HepG2 (cell line): ENCODE measurements around the gene MYRIP. TPM values are rescaled to one million over a fixed set of nuclear protein-coding genes. Genes with fewer than 3 reads are reported as not detected.

Source experiments
- ATAC-seq: fragments of 200-7000 bp; cut with Tn5 transposase; 3 replicates; pipeline ENCODE4 v1.9.1; 2020; ENCODE audit warnings: mild to moderate bottlenecking, moderate library complexity
- BruUV-seq: library from RNA; stranded (reverse); fragments of 400-500 nt; replicated peaks from 2 replicates; lab custom pipeline; 2021; lab: Mats Ljungman, UMichigan
- CTCF ChIA-PET: fragments of 300-600 bp; formaldehyde crosslinking; extraction: SDS; loops from one replicate; lab custom pipeline; 2021; ENCODE audit warnings: low total read pairs, inconsistent platforms, low intra/inter-chr PET ratio; lab: Yijun Ruan, JAX
- POLR2A ChIA-PET: fragments of 350-600 bp; sonication (Branson Sonifier 250); formaldehyde crosslinking; loops from one replicate; lab custom pipeline; 2020; ENCODE audit warnings: antibody characterized with exemption, inconsistent platforms; lab: Yijun Ruan, JAX
- DNase-seq: peaks from one replicate; pipeline ENCODE4 v3.0.0-alpha.2; 2015; ENCODE audit warnings: low spot score
- FAIRE-seq: peaks from 3 replicates; lab custom pipeline; 2011; peaks lifted over from hg19 to GRCh38; lab: Jason Lieb, UNC
- H2AFZ ChIP-seq: one replicate; pipeline ENCODE4 v1.6.1; 2011; ENCODE audit warnings: low read length, inconsistent platforms
- H3K27ac ChIP-seq: fragments of 300-600 bp; 3 replicates; pipeline ENCODE4 v1.8.0; 2011; ENCODE audit warnings: mixed run types, mild to moderate bottlenecking, mixed read lengths, low read length, inconsistent platforms; ENCODE audit not compliant: insufficient read depth; ENCODE audit errors: extremely low read length
- H3K27me3 ChIP-seq, 2 experiments: fragments of 200-600 bp in 1 of 2; 2 replicates in 1 of 2; 3 replicates in 1 of 2; pipeline versions ENCODE4 v1.6.0 to v1.8.0; 2011; ENCODE audit warnings: low read length in 2 of 2, mild to moderate bottlenecking in 2 of 2, moderate library complexity in 2 of 2, inconsistent platforms in 1 of 2; ENCODE audit not compliant: insufficient read depth in 2 of 2, control insufficient read depth in 1 of 2
- H3K36me3 ChIP-seq, 2 experiments: fragments of 200-600 bp in 1 of 2; replicated peaks in 1 of 2; 2 replicates in 1 of 2; 3 replicates in 1 of 2; pipeline versions ENCODE4 v1.5.1 to v1.8.0; 2011; ENCODE audit warnings: low read length in 2 of 2, inconsistent platforms in 1 of 2; ENCODE audit not compliant: insufficient read depth in 2 of 2, control insufficient read depth in 1 of 2
- H3K4me1 ChIP-seq: 2 replicates; pipeline ENCODE4 v1.5.1; 2012; ENCODE audit warnings: low read length, inconsistent platforms; ENCODE audit not compliant: insufficient read depth
- H3K4me2 ChIP-seq: 2 replicates; pipeline ENCODE4 v1.6.0; 2011; ENCODE audit warnings: low read depth, low read length, inconsistent platforms
- H3K4me3 ChIP-seq, 3 experiments: fragments of 200-600 bp in 1 of 3; sonication (generic), shearing (Covaris generic) in 1 of 3; replicated peaks in 1 of 3; 2 replicates each; pipeline ENCODE4 v1.5.1; 2011 to 2016; ENCODE audit warnings: low read length in 3 of 3, inconsistent platforms in 2 of 3, low read depth in 2 of 3, mild to moderate bottlenecking in 2 of 3, control low read depth in 1 of 3, mixed read lengths in 1 of 3; ENCODE audit not compliant: insufficient read depth in 1 of 3
- H3K79me2 ChIP-seq: one replicate; pipeline ENCODE4 v1.6.1; 2011; ENCODE audit warnings: low read length, inconsistent platforms; ENCODE audit not compliant: insufficient read depth
- H3K9ac ChIP-seq: 2 replicates; pipeline ENCODE4 v1.6.0; 2011; ENCODE audit warnings: mild to moderate bottlenecking, low read depth, low read length, inconsistent platforms; ENCODE audit not compliant: insufficient read depth
- H3K9me3 ChIP-seq: 2 replicates; pipeline ENCODE4 v1.5.1; 2012; ENCODE audit warnings: mild to moderate bottlenecking, low read length
- H4K20me1 ChIP-seq: 2 replicates; pipeline ENCODE4 v1.6.0; 2011; ENCODE audit warnings: inconsistent platforms, mild to moderate bottlenecking, low read length, moderate library complexity; ENCODE audit not compliant: insufficient read depth
- ATM ChIP-seq: fragments of 450-650 bp; IDR thresholded peaks from 2 replicates; pipeline ENCODE4 v1.7.1; 2017; ENCODE audit warnings: mild to moderate bottlenecking, borderline replicate concordance
- GMEB1 ChIP-seq: sonication (generic); formaldehyde crosslinking; IDR thresholded peaks from 2 replicates; pipeline ENCODE4 v1.5.1; 2020; ENCODE audit warnings: missing genetic modification reagents, mild to moderate bottlenecking, borderline replicate concordance
- KDM5B ChIP-seq: sonication (generic); formaldehyde crosslinking; IDR thresholded peaks from 2 replicates; pipeline ENCODE4 v1.4.0; 2020; ENCODE audit warnings: missing genetic modification reagents, mild to moderate bottlenecking, borderline replicate concordance
- NFE2L1 ChIP-seq: sonication (generic); formaldehyde crosslinking; IDR thresholded peaks from 2 replicates; pipeline ENCODE4 v1.4.0; 2020; ENCODE audit warnings: missing genetic modification reagents, mild to moderate bottlenecking, borderline replicate concordance
- PHF5A ChIP-seq: IDR thresholded peaks from one replicate; pipeline ENCODE4 v1.6.1; 2018; ENCODE audit warnings: low read depth, missing genetic modification reagents; ENCODE audit not compliant: unreplicated experiment
- UBTF ChIP-seq: sonication (generic); formaldehyde crosslinking; IDR thresholded peaks from 2 replicates; pipeline ENCODE4 v1.4.0; 2020; ENCODE audit warnings: mild to moderate bottlenecking, missing genetic modification reagents
- ZBTB1 ChIP-seq: sonication (generic); formaldehyde crosslinking; IDR thresholded peaks from 2 replicates; pipeline ENCODE4 v1.4.0; 2020; ENCODE audit warnings: missing genetic modification reagents, borderline replicate concordance
- ZFP82 ChIP-seq: sonication (generic); formaldehyde crosslinking; IDR thresholded peaks from 2 replicates; pipeline ENCODE4 v1.5.1; 2020; ENCODE audit warnings: mild to moderate bottlenecking, missing genetic modification reagents, borderline replicate concordance
- ZNF343 ChIP-seq: sonication (generic); formaldehyde crosslinking; IDR thresholded peaks from 2 replicates; pipeline ENCODE4 v1.4.0; 2020; ENCODE audit warnings: mild to moderate bottlenecking, missing genetic modification reagents
- ZNF552 ChIP-seq: sonication (generic); formaldehyde crosslinking; IDR thresholded peaks from 2 replicates; pipeline ENCODE4 v1.9.0; 2022; ENCODE audit warnings: missing genetic modification reagents, mild to moderate bottlenecking, borderline replicate concordance
- ZNF83 ChIP-seq: sonication (generic); formaldehyde crosslinking; IDR thresholded peaks from 2 replicates; pipeline ENCODE4 v1.4.0; 2020; ENCODE audit warnings: missing genetic modification reagents, mild to moderate bottlenecking, borderline replicate concordance
- ZUFSP ChIP-seq: sonication (generic); formaldehyde crosslinking; IDR thresholded peaks from 2 replicates; pipeline ENCODE4 v1.9.0; 2021; ENCODE audit warnings: missing genetic modification reagents, mild to moderate bottlenecking, borderline replicate concordance
- WGBS: methylation state at CpG from one replicate; pipeline ENCODE4 v1.1.6; 2017; ENCODE audit warnings: low lambda C conversion rate; 5-methylcytosine and 5-hydroxymethylcytosine counted together
- in situ Hi-C: cut with HindIII; loops from 2 replicates; pipeline ENCODE4 v1.10.0; 2017; ENCODE audit warnings: low pct_unique_long_range_greater_than_20kb; ENCODE audit not compliant: extremely low pct_ligation_motif_present
- intact Hi-C: fragments of 100-400 bp; cut with micrococcal nuclease; formaldehyde crosslinking; loops from one replicate; pipeline ENCODE4 v1.10.0; 2022; ENCODE audit not compliant: unreplicated experiment
- polyA plus RNA-seq, 8 experiments: library from polyadenylated mRNA; depleted of rRNA in 3 of 8; stranded (reverse) in 7 of 8; unstranded in 1 of 8; fragments of >200 nt; fragmentation: Illumina TruSeq in 4 of 8; extraction: Trizol in 4 of 8; gene quantifications; 2 replicates each; pipeline versions ENCODE4 v1.2.1 to v1.2.3, GENCODE V29; 2011 to 2016; ENCODE audit warnings: low read depth in 4 of 8, missing spikeins in 1 of 8, mixed read lengths in 1 of 8; ENCODE audit not compliant: insufficient read depth in 1 of 8
- total RNA-seq, 5 experiments: library from RNA; depleted of rRNA; stranded (reverse); fragments of >200 nt; fragmentation: Illumina TruSeq; extraction: Trizol; gene quantifications; 2 replicates each; pipeline ENCODE4 v1.2.3, GENCODE V29; 2016; ENCODE audit warnings: low read depth in 1 of 5
- TF ChIP-seq, protein P1 (sequence below): sonication (generic); formaldehyde crosslinking; IDR thresholded peaks from 2 replicates; pipeline ENCODE4 v1.8.0; 2022; ENCODE audit warnings: missing genetic modification reagents, mild to moderate bottlenecking, borderline replicate concordance
- TF ChIP-seq, protein P2 (sequence below): sonication (generic); formaldehyde crosslinking; IDR thresholded peaks from 2 replicates; pipeline ENCODE4 v1.4.0; 2020; ENCODE audit warnings: missing genetic modification reagents

Gene MYRIP
- total and polyA plus RNA-seq, 2 of the 13 experiments (the other 11 are each of a cell fraction or from before 2014, with no cell fraction given) = 0.64 to 0.84 TPM

DNA sequence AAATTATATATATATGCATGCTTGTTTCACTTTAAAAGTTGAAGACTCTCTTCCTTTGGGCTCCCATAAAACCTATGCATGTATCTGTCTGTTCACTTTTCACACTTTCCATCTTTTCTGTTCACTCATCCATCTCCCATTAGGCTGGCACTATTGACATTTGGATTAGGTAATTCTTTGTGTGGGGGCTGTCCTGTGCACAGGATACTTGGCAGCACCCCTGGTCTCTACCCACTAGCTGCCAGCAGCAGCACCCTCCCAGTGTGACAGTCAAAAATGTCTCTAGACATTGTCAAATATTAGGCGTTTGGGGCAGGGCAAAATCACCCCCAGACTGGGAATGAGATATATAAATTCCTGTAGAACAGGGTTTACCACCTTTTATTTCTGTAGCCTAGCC lies 427.8 kb downstream of the MYRIP start:
- Histone ChIP-seq H2AFZ (no peak overlapping the region), H3K4me2 (no peak overlapping the region), H3K36me3 (no peaks in the 10 kb centered on the region), H3K27ac (no peak overlapping the region), H3K79me2 (no peaks in the 10 kb centered on the region), H3K27me3 (no peaks in the 10 kb centered on the region), H3K4me3 (no peak overlapping the region), H4K20me1 (no peaks in the 10 kb centered on the region), H3K9me3 (no peaks in the 10 kb centered on the region), H3K9ac (no peak overlapping the region), H3K4me1 (no peaks in the 10 kb centered on the region)
- intact Hi-C loops (no loop called here), in situ Hi-C loops (no loop called here)
- WGBS = 90% methylated on average over 1 of the region's 1 CpG
- BruUV-seq = no TSS peak
- FAIRE-seq (no peak), ATAC-seq (no peak), DNase-seq (no peak)
- ChIA-PET POLR2A (no interaction called here), CTCF (no interaction called here)
- TF ChIP-seq ZBTB1 (CRISPR knock-in tag) = no peak
- TF ChIP-seq NFE2L1 (CRISPR knock-in tag) = no peak
- TF ChIP-seq ZNF552 (CRISPR knock-in tag) = no peak
- TF ChIP-seq, protein P1, sequence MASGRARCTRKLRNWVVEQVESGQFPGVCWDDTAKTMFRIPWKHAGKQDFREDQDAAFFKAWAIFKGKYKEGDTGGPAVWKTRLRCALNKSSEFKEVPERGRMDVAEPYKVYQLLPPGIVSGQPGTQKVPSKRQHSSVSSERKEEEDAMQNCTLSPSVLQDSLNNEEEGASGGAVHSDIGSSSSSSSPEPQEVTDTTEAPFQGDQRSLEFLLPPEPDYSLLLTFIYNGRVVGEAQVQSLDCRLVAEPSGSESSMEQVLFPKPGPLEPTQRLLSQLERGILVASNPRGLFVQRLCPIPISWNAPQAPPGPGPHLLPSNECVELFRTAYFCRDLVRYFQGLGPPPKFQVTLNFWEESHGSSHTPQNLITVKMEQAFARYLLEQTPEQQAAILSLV (CRISPR knock-in tag) = no peak
- TF ChIP-seq KDM5B (CRISPR knock-in tag) = no peak
- TF ChIP-seq ZUFSP = no peak
- TF ChIP-seq PHF5A (CRISPR knock-in tag) = no peak
- TF ChIP-seq, protein P2, sequence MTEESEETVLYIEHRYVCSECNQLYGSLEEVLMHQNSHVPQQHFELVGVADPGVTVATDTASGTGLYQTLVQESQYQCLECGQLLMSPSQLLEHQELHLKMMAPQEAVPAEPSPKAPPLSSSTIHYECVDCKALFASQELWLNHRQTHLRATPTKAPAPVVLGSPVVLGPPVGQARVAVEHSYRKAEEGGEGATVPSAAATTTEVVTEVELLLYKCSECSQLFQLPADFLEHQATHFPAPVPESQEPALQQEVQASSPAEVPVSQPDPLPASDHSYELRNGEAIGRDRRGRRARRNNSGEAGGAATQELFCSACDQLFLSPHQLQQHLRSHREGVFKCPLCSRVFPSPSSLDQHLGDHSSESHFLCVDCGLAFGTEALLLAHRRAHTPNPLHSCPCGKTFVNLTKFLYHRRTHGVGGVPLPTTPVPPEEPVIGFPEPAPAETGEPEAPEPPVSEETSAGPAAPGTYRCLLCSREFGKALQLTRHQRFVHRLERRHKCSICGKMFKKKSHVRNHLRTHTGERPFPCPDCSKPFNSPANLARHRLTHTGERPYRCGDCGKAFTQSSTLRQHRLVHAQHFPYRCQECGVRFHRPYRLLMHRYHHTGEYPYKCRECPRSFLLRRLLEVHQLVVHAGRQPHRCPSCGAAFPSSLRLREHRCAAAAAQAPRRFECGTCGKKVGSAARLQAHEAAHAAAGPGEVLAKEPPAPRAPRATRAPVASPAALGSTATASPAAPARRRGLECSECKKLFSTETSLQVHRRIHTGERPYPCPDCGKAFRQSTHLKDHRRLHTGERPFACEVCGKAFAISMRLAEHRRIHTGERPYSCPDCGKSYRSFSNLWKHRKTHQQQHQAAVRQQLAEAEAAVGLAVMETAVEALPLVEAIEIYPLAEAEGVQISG (CRISPR knock-in tag) = no peak
- no peak for TF ChIP-seq ATM
- TF ChIP-seq GMEB1 (CRISPR knock-in tag) = no peak
- no peak for TF ChIP-seq UBTF
- TF ChIP-seq ZNF83 (CRISPR knock-in tag) = no peak
- TF ChIP-seq ZFP82 (CRISPR knock-in tag) = no peak
- TF ChIP-seq ZNF343 (CRISPR knock-in tag) = no peak
